HG03469 (cell line): ENCODE measurements around the gene PMAIP1.

ENCODE experiments used
- ATAC-seq: cut with Tn5 transposase; IDR thresholded peaks from one replicate; pipeline ENCODE4 v1.9.1; 2021; ENCODE audit warnings: mild to moderate bottlenecking, moderate library complexity, moderate number of reproducible peaks; ENCODE audit not compliant: unreplicated experiment

Gene PMAIP1

GRCh38 chr18:59951591-59951990 lies 51.8 kb downstream of the PMAIP1 start:
- no peak for ATAC-seq

- ATAC-seq, result no peak
Measured at GRCh38 chr18:59952283-59953007, 52.6 kb downstream of the PMAIP1 start.
